Measurements from ENCODE around the gene CHST15. TPM values are rescaled to one million over a fixed set of nuclear protein-coding genes. Genes with fewer than 3 reads are reported as not detected.

The CHST15 gene
- total and polyA plus RNA-seq, 2 of the 8 experiments (the other 6 are each of a cell fraction or from before 2014, with no cell fraction given) = 8.8 to 9.1 TPM

- no peak overlapping the region; the same call in 1 of the 2 replicates for H2AK5ac ChIP-seq (ENCODE audit: low read depth, low read length)
- no peak overlapping the region for H4K5ac ChIP-seq (ENCODE audit: insufficient read length, low read depth, low read length)
- H2BK12ac ChIP-seq (ENCODE audit: low read depth, low read length) = peak overlapping the region; percentile 84; the same call in 1 of the 2 replicates
- H3K9ac ChIP-seq (replicated peaks in 1 of 4; ENCODE audit: extremely low read depth in 1 of 4, low read depth in 3 of 4, low read length in 3 of 4) = no peak overlapping the region
- H3K79me2 ChIP-seq (ENCODE audit: control insufficient read depth in 1 of 2, insufficient read depth in 2 of 2, low read length in 2 of 2) = no peaks in the 10 kb centered on the region
- H2AFZ ChIP-seq (ENCODE audit: low read length) = no peak overlapping the region
- 0 out of 2 replicates have a peak overlapping the region, but pooled peaks have one; percentile 52 for H2BK5ac ChIP-seq (ENCODE audit: low read depth, low read length)
- no peak overlapping the region for H3K4me2 ChIP-seq (ENCODE audit: insufficient read depth in 1 of 2, low read depth in 2 of 2, low read length in 2 of 2)
- CTCF ChIA-PET (ENCODE audit: partially characterized antibody) = interaction anchor here (0.6 to 2.1 kb wide), 6 partner anchors 14 to 374 kb away, joined by 3 to 5 read pairs (median 4); no protein-coding TSS in a partner anchor
- H3K4me3 ChIP-seq (ENCODE audit: extremely low read depth in 1 of 4, insufficient read depth in 2 of 4, low read depth in 3 of 4, low read length in 4 of 4) = no peak overlapping the region
- H3K36me3 ChIP-seq (ENCODE audit: control insufficient read depth in 2 of 4, insufficient read depth in 4 of 4, low read length in 3 of 4) = peaks cover 0 to 4% (median 1%) of the 10 kb centered on the region in 4 experiments; a peak in 2 of 8 replicates
- no peak overlapping the region for H3K4ac ChIP-seq (replicated peaks; ENCODE audit: insufficient read length, low read depth, low read length)
- no peak overlapping the region; the same call in 1 of the 2 replicates for H2BK20ac ChIP-seq (ENCODE audit: low read length)
- no peak overlapping the region for H2BK120ac ChIP-seq (replicated peaks; ENCODE audit: low read depth, low read length)
- H3K14ac ChIP-seq (ENCODE audit: insufficient read length) = no peak overlapping the region
- H3K9me3 ChIP-seq (ENCODE audit: insufficient read depth in 2 of 2, low read depth in 1 of 2, low read length in 1 of 2) = 0 out of 4 replicates have a peak, but pooled peaks cover 0 to 2% of the 10 kb centered on the region in 2 experiments
- 0 out of 2 replicates have a peak overlapping the region, but pooled peaks have one; percentile 61 for H2BK15ac ChIP-seq (ENCODE audit: low read length)
- TF ChIP-seq TBP (IDR thresholded peaks at IDR 0.05; ENCODE audit: low read depth, low read length) (no peak), MAX (IDR thresholded peaks at IDR 0.05) (peak; percentile 12; the same call in 1 of the 2 replicates), POLR2A (IDR thresholded peaks at IDR 0.05; ENCODE audit: control extremely low read depth in 1 of 2, low read depth in 2 of 2, low read length in 2 of 2) (no peak), ASH2L (IDR thresholded peaks at IDR 0.05; ENCODE audit: low read length) (no peak), SP2 (IDR thresholded peaks at IDR 0.05; ENCODE audit: low read length) (no peak), CEBPB (IDR thresholded peaks at IDR 0.05; ENCODE audit: low read depth, low read length) (no peak; the same call in 1 of the 2 replicates), GTF2F1 (IDR thresholded peaks at IDR 0.05; ENCODE audit: borderline replicate concordance, low read depth, low read length) (no peak)
- H4K8ac ChIP-seq (ENCODE audit: extremely low read depth, insufficient read depth, low read length) = no peak overlapping the region
- no peaks in the 10 kb centered on the region for H3K23me2 ChIP-seq (ENCODE audit: low read depth, low read length)
- no peaks in the 10 kb centered on the region for H3K79me1 ChIP-seq (ENCODE audit: low read depth, low read length)
- POLR2A ChIA-PET (ENCODE audit: partially characterized antibody) = interaction anchor here (0.9 kb wide), 1 partner anchor 11 kb away, joined by 3 read pairs; no protein-coding TSS in a partner anchor
- no peak overlapping the region for H3K56ac ChIP-seq (replicated peaks; ENCODE audit: insufficient read length, low read depth, low read length)
- no peaks in the 10 kb centered on the region for H4K20me1 ChIP-seq (replicated peaks in 1 of 2; ENCODE audit: control insufficient read depth in 1 of 2, insufficient read depth in 2 of 2, low read length in 2 of 2)
- no peak overlapping the region for H3K23ac ChIP-seq (ENCODE audit: insufficient read length)
- H3K27ac ChIP-seq (ENCODE audit: low read depth, low read length) = no peak overlapping the region
- H3K27me3 ChIP-seq (replicated peaks in 1 of 4; ENCODE audit: control insufficient read depth in 3 of 4, extremely low read depth in 1 of 4, insufficient read depth in 3 of 4, low read length in 3 of 4) = no peaks in the 10 kb centered on the region
- peak overlapping the region; percentile 67 for H4K91ac ChIP-seq (replicated peaks; ENCODE audit: insufficient read length, low read length)
- 86% methylated on average over 11 of the region's 11 CpGs; no CpG with 5 or more reads in 1 of the 2 experiments for WGBS, 2 experiments (ENCODE audit: extremely low coverage in 1 of 2, insufficient coverage in 1 of 2, insufficient read length in 1 of 2, insufficient replicate concordance in 2 of 2, low coverage in 1 of 2, low lambda C conversion rate in 2 of 2, missing lambda C conversion rate in 1 of 2)
- peaks cover 0 to 21% (median 5%) of the 10 kb centered on the region in 4 experiments; a peak in 6 of 7 replicates for H3K4me1 ChIP-seq (replicated peaks in 1 of 4; ENCODE audit: control insufficient read depth in 3 of 4, insufficient read depth in 4 of 4, low read length in 3 of 4)
- H3K18ac ChIP-seq (ENCODE audit: extremely low read depth, low read length) = no peak overlapping the region; the same call in 1 of the 2 replicates
- DNase-seq (ENCODE audit: low read depth in 1 of 2, low spot score in 2 of 2) (no peak), FAIRE-seq (no peak)
Observed at GRCh38 chr10:124011464-124011863, 81.9 kb downstream of the CHST15 start.
